ENCODE results near the gene EMP2.
"Not testable (repeated sequence)": the region's sequence is repeated elsewhere in the genome, so short reads cannot be mapped to it uniquely, and the experiment has no call there.

Gene EMP2

DNA sequence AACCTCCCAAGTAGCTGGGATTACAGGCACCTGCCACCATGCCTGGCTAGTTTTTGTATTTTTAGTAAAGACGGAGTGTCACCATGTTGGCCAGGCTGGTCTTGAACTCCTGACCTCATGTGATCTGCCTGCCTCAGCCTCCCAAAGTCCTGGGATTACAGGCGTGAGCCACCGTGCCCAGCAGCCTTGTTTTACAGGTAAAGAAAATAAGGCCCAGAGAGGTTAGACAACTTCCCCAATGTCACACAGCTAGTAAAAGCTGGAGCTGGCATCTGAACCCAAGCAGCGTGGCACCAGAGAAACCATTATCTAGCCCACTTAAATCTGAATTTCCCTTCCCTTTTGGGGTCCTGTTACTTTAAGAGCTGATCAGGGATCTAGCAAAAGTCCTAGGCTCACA, 20.6 kb downstream of the EMP2 start:
- not testable (repeated sequence) for H3K27me3 Mint-ChIP-seq; H3K36me3 Mint-ChIP-seq; H3K27ac Mint-ChIP-seq; H3K4me3 Mint-ChIP-seq; H3K4me1 Mint-ChIP-seq; ATAC-seq (ENCODE audit: low read depth); DNase-seq (ENCODE audit: low spot score in 2 of 2); H3K9me3 Mint-ChIP-seq

DNA sequence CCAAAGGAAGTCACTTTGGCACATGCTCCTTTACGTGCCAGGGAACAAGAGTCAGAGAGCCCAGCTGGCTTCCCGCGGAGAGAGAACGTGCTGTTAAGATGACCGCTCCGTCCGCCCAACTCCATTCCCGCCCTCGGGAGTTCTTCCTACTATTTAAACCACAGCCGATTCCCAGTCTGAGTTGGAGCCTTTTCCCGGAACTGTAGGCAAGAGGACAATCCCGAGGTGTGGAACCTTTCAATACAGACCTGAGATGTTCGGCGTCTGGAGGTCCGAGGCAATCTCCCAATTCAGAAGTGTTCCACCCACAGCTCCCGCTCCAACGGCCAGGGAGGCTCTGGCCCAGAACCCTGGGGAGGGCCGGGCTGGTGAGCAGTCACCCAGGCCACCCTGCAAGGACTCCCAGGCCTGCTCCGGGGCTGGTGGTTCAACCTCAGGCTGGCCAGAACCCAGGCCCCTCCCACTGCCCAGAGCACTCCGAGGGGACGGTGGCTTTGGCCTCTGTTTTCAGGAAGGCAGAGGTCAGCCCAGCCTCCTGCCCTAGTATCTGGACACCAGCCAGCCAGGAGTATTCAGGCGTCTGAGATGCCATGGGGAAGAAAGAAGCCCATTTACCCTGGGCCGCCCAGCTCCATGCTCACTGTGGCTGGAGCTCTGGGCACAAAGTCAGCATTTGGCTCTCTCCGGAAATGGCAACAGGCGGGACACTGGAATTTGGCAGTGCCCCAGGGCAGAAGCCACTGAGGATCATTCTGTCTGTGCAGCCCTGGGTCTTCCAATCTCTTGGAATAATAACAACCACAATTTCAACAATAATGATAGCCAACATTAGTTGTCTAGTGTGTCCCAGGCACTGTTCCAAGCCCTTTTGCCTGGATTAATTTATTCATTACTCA, 21.4 kb downstream of the EMP2 start:
- peaks cover 2% of the 10 kb centered on the region for H3K36me3 Mint-ChIP-seq
- peaks cover 12% of the 10 kb centered on the region for H3K4me1 Mint-ChIP-seq
- H3K27ac Mint-ChIP-seq: no peak overlapping the region
- DNase-seq (ENCODE audit: low spot score in 2 of 2) (no peak), ATAC-seq (ENCODE audit: low read depth) (no peak)
- no peak overlapping the region for H3K4me3 Mint-ChIP-seq
- H3K27me3 Mint-ChIP-seq: peaks cover 3% of the 10 kb centered on the region
- H3K9me3 Mint-ChIP-seq: peaks cover 3% of the 10 kb centered on the region

DNA sequence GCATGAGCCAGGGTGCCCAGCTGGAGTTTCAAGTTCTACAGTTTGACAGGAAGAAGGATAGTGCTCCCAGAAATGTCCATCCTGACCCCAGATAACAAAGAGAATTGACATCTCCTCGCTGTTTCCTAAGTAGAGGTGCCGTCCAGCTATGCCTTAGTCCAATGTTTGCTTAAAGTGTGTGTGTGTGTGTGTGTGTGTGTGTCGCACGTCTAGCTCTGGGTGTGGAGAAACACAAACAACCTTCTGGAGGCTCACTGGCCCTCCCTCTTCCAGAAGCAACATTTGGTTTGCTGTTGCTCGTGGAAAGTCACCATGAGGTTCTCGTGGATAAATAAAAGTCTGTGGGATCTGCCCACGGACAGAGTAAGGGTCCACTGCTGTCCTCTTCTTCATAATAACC, 22.1 kb downstream of the EMP2 start:
- no peak for ATAC-seq (ENCODE audit: low read depth)
- Mint-ChIP-seq H3K27ac (no peak overlapping the region), H3K36me3 (peaks cover 2% of the 10 kb centered on the region), H3K4me1 (peaks cover 15% of the 10 kb centered on the region), H3K9me3 (peaks cover 3% of the 10 kb centered on the region), H3K27me3 (peaks cover 2% of the 10 kb centered on the region), H3K4me3 (no peak overlapping the region)
- DNase-seq (ENCODE audit: low spot score in 2 of 2): no peak

DNA sequence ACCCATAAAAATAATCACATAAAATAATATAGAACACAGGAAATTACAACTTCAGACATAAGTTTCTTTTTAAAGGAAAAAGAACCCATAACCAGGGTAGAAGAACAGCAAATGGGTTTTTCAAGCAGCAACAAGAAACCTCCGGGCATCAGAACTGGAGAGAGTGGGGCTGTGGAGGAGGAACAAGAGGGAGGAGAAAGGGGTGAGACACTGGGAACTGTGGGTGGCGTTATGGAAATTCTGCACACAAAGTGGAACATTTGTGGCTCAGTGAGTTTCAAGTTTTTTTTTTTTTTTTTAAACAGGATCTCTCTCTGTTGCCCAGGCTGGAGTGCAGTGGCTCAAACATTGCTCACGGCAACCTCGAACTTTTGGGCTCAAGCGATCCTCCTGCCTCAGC, 22.6 kb downstream of the EMP2 start:
- Mint-ChIP-seq H3K9me3 (peaks cover 3% of the 10 kb centered on the region), H3K27ac (no peak overlapping the region), H3K4me3 (no peak overlapping the region), H3K4me1 (peaks cover 19% of the 10 kb centered on the region), H3K27me3 (peaks cover 2% of the 10 kb centered on the region), H3K36me3 (peaks cover 2% of the 10 kb centered on the region)
- no peak for DNase-seq (ENCODE audit: low spot score in 2 of 2)
- no peak for ATAC-seq (ENCODE audit: low read depth)

DNA sequence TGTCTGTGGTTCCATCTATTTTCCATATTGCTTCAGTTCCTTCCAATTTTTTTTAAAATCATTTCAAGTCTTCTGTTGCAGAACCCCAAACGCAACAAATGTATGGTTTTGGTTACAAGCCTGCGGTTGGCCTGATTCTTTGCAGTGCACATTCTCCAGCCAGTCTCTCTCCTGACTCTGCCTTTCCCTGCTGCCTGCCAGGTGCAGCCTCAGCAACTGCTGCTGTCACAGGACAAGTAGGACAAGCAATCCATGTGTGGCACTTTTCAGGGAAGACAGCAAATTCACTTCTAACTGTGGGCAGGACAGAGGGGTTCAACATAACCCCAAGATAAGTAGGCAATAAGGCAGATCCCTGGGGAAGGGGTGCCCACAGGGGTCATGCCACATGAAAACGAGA, 24.2 kb downstream of the EMP2 start:
- peaks cover 2% of the 10 kb centered on the region for H3K36me3 Mint-ChIP-seq
- peaks cover 3% of the 10 kb centered on the region for H3K9me3 Mint-ChIP-seq
- ATAC-seq (ENCODE audit: low read depth) (no peak), DNase-seq (ENCODE audit: low spot score in 2 of 2) (no peak)
- no peak overlapping the region for H3K4me3 Mint-ChIP-seq
- H3K27me3 Mint-ChIP-seq: no peaks in the 10 kb centered on the region
- H3K4me1 Mint-ChIP-seq: peaks cover 20% of the 10 kb centered on the region
- H3K27ac Mint-ChIP-seq: no peak overlapping the region

GRCh38 chr16:10554569-10554968, 25.8 kb downstream of the EMP2 start:
- Mint-ChIP-seq H3K27me3 (no peaks in the 10 kb centered on the region), H3K9me3 (peaks cover 3% of the 10 kb centered on the region)
- ATAC-seq (ENCODE audit: low read depth): peak; percentile 51

DNA sequence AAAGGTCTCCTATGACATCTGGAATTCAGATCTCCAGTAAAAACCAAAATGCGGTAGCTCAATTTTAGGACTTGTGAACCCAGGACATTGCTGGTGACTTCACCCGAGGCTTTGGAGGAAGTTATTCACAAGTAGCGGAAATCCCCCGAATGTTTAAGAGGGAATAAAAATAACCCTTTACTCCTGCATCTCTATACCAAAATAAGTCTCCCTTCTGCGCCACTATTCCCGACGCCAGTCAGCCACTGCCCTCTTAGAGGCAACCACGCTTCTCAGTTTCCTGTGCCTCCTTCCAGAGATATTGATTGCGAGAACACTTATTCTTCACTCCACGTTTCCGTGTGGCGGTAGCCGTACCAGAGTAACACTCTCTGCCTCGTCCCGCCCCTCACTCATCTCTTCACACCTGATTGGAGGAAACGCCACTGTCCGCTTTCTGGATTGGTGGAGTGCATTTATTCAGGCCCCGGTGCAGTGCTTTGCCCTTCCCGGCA, 27.4 kb downstream of the EMP2 start:
- DNase-seq (ENCODE audit: low spot score in 2 of 2) (peak; percentile 67 to 71), ATAC-seq (ENCODE audit: low read depth) (peak; percentile 95)
- peak overlapping the region; percentile 92 for H3K27ac Mint-ChIP-seq
- H3K27me3 Mint-ChIP-seq: no peaks in the 10 kb centered on the region
- peaks cover 9% of the 10 kb centered on the region for H3K9me3 Mint-ChIP-seq
- H3K4me3 Mint-ChIP-seq: peak overlapping the region; percentile 98
- H3K4me1 Mint-ChIP-seq: peaks cover 14% of the 10 kb centered on the region
- peaks cover 4% of the 10 kb centered on the region for H3K36me3 Mint-ChIP-seq

More at GRCh38 chr16:10554569-10554968, 25.8 kb downstream of the EMP2 start:
- DNase-seq (ENCODE audit: low spot score in 2 of 2): peak in 1 of 2 donors; percentile 11
- H3K27ac Mint-ChIP-seq: no peak overlapping the region
- H3K36me3 Mint-ChIP-seq: peaks cover 2% of the 10 kb centered on the region
- H3K4me1 Mint-ChIP-seq: peaks cover 14% of the 10 kb centered on the region
- no peak overlapping the region for H3K4me3 Mint-ChIP-seq

DNA sequence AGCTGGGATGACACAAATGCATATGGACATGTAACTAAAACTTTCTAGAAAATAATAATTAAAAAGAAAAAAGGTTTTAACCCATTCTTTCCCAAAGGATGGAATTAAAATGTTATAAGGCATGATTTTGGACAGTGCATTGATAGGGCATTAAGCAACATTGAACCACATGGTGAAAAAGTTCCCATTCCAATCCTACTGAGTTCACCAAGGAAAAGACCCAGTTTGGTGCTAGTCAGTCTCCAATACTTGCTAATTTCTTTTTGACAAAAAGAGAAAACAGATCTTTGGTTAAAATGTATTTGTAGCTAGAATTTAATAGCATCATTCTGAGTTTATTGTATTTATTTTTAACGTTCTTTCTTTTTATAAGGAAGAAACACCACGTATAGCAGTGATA, 28.1 kb downstream of the EMP2 start:
- Mint-ChIP-seq H3K4me3 (no peak overlapping the region), H3K4me1 (peaks cover 14% of the 10 kb centered on the region), H3K36me3 (peaks cover 6% of the 10 kb centered on the region), H3K27ac (no peak overlapping the region), H3K27me3 (peaks cover 2% of the 10 kb centered on the region), H3K9me3 (peaks cover 12% of the 10 kb centered on the region)
- DNase-seq (ENCODE audit: low spot score in 2 of 2) (no peak), ATAC-seq (ENCODE audit: low read depth) (no peak)

GRCh38 chr16:10551881-10552280, 28.5 kb downstream of the EMP2 start:
- Mint-ChIP-seq H3K4me1 (peaks cover 14% of the 10 kb centered on the region), H3K27me3 (peaks cover 3% of the 10 kb centered on the region), H3K4me3 (no peak overlapping the region), H3K9me3 (peaks cover 13% of the 10 kb centered on the region), H3K36me3 (peaks cover 7% of the 10 kb centered on the region), H3K27ac (no peak overlapping the region)
- ATAC-seq (ENCODE audit: low read depth) (no peak), DNase-seq (ENCODE audit: low spot score in 2 of 2) (no peak)

- H3K9me3 Mint-ChIP-seq: peaks cover 10% of the 10 kb centered on the region
- no peak for DNase-seq (ENCODE audit: low spot score in 2 of 2)
- H3K4me1 Mint-ChIP-seq: peaks cover 7% of the 10 kb centered on the region
- ATAC-seq (ENCODE audit: low read depth): no peak
- H3K36me3 Mint-ChIP-seq: peaks cover 5% of the 10 kb centered on the region
- no peak overlapping the region for H3K27ac Mint-ChIP-seq
- H3K27me3 Mint-ChIP-seq: peaks cover 9% of the 10 kb centered on the region
- H3K4me3 Mint-ChIP-seq: no peak overlapping the region
Measured at GRCh38 chr16:10548404-10548803, 32.0 kb downstream of the EMP2 start.

GRCh38 chr16:10547708-10548107, 32.7 kb downstream of the EMP2 start:
- peaks cover 9% of the 10 kb centered on the region for H3K27me3 Mint-ChIP-seq
- peaks cover 10% of the 10 kb centered on the region for H3K9me3 Mint-ChIP-seq
- ATAC-seq (ENCODE audit: low read depth) (no peak), DNase-seq (ENCODE audit: low spot score in 2 of 2) (no peak)
- H3K4me3 Mint-ChIP-seq: no peak overlapping the region
- peaks cover 5% of the 10 kb centered on the region for H3K36me3 Mint-ChIP-seq
- no peak overlapping the region for H3K27ac Mint-ChIP-seq
- H3K4me1 Mint-ChIP-seq: peaks cover 2% of the 10 kb centered on the region

GRCh38 chr16:10543231-10543977, 37.0 kb downstream of the EMP2 start:
- DNase-seq (ENCODE audit: low spot score in 2 of 2) (no peak), ATAC-seq (ENCODE audit: low read depth) (no peak)
- Mint-ChIP-seq H3K27ac (no peak overlapping the region), H3K9me3 (peaks cover 7% of the 10 kb centered on the region), H3K4me3 (no peak overlapping the region), H3K27me3 (peaks cover 9% of the 10 kb centered on the region), H3K4me1 (no peaks in the 10 kb centered on the region), H3K36me3 (peaks cover 3% of the 10 kb centered on the region)

DNA sequence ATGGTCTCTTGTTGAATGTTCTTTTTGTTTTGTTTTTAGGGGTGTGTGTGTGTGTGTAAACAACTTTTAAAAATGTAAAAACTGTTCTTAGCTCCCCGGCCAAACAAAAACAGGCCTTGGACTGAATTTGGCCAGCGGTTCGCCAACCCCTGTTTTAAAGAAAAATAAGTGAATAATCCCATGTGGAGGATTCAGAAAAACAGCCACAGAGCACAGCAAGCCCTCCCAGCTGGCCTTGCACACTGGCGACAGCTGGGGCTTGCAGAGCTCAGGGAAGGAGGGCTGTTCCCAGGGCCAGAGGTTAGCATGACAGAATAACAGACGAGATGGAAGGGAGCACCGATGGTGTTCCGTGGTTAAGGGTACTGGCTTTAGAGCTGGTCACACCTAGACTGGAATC, 39.0 kb downstream of the EMP2 start:
- no peaks in the 10 kb centered on the region for H3K4me1 Mint-ChIP-seq
- H3K27ac Mint-ChIP-seq: no peak overlapping the region
- no peaks in the 10 kb centered on the region for H3K9me3 Mint-ChIP-seq

GRCh38 chr16:10539793-10540192, 40.6 kb downstream of the EMP2 start:
- H3K4me3 Mint-ChIP-seq: no peak overlapping the region
- H3K27ac Mint-ChIP-seq: no peak overlapping the region
- no peak for DNase-seq (ENCODE audit: low spot score in 2 of 2)
- H3K4me1 Mint-ChIP-seq: no peaks in the 10 kb centered on the region
- H3K36me3 Mint-ChIP-seq: no peaks in the 10 kb centered on the region
- H3K9me3 Mint-ChIP-seq: no peaks in the 10 kb centered on the region
- H3K27me3 Mint-ChIP-seq: peaks cover 9% of the 10 kb centered on the region
- ATAC-seq (ENCODE audit: low read depth): no peak

More for the DNA sequence above, 39.0 kb downstream of the EMP2 start:
- no peak for DNase-seq (ENCODE audit: low spot score in 2 of 2)
- Mint-ChIP-seq H3K27me3 (peaks cover 11% of the 10 kb centered on the region), H3K4me3 (no peak overlapping the region), H3K36me3 (no peaks in the 10 kb centered on the region)
- ATAC-seq (ENCODE audit: low read depth): no peak
